B cell (primary cell): Measurements from ENCODE around the gene ALPK3. TPM values are rescaled to one million over a fixed set of nuclear protein-coding genes. Genes with fewer than 3 reads are reported as not detected.

Experiments
- ATAC-seq: fragments of 200-7000 bp; cut with Tn5 transposase; one replicate; pipeline ENCODE4 v1.10.0; 2021; ENCODE audit warnings: low read depth, mild to moderate bottlenecking, moderate number of reproducible peaks, moderate library complexity
- CTCF ChIA-PET: fragments of 350-600 bp; sonication (Branson Sonifier 250); formaldehyde crosslinking; loops from one replicate; lab custom pipeline; 2021; ENCODE audit warnings: antibody characterized with exemption, inconsistent platforms; lab: Charles Lee
- POLR2A ChIA-PET: fragments of 350-600 bp; sonication (Branson Sonifier 250); formaldehyde crosslinking; loops from one replicate; lab custom pipeline; 2021; ENCODE audit warnings: antibody characterized with exemption; lab: Charles Lee
- DNase-seq: peaks from one replicate; pipeline ENCODE4 v3.0.0; 2013
- H2AFZ ChIP-seq: 2 replicates; pipeline ENCODE4 v1.6.1; 2012; ENCODE audit warnings: mild to moderate bottlenecking, low read depth, low read length; ENCODE audit not compliant: insufficient read depth, poor library complexity, severe bottlenecking
- H3K27ac ChIP-seq, 2 donors: 1 replicate in 1 of 2; 2 replicates in 1 of 2; pipeline ENCODE4 v1.5.1; 2012 to 2013; ENCODE audit warnings: low read length in 2 of 2, mild to moderate bottlenecking in 2 of 2, moderate library complexity in 1 of 2
- H3K27me3 ChIP-seq, 4 experiments: fragments of 200-600 bp in 1 of 4; sonication (generic) in 1 of 4; replicated peaks in 1 of 4; 1 replicate in 2 of 4; 2 replicates in 2 of 4; pipeline versions ENCODE4 v1.6.1 to v1.7.0; 2013 to 2016; ENCODE audit warnings: low read length in 3 of 4, mild to moderate bottlenecking in 2 of 4, mixed read lengths in 1 of 4, moderate library complexity in 1 of 4; ENCODE audit not compliant: insufficient read depth in 4 of 4, control insufficient read depth in 3 of 4; ENCODE audit errors: control extremely low read depth in 1 of 4
- H3K36me3 ChIP-seq, 2 experiments: replicated peaks in 1 of 2; 1 replicate in 1 of 2; 2 replicates in 1 of 2; pipeline versions ENCODE4 v1.6.1 to v1.7.1; 2013; ENCODE audit warnings: low read length in 1 of 2; ENCODE audit not compliant: insufficient read depth in 2 of 2, control insufficient read depth in 1 of 2; ENCODE audit errors: control extremely low read depth in 1 of 2, extremely low read depth in 1 of 2
- H3K4me1 ChIP-seq, 2 donors: fragments of 200-600 bp in 1 of 2; sonication (generic) in 1 of 2; 1 replicate in 1 of 2; 2 replicates in 1 of 2; pipeline versions ENCODE4 v1.5.1 to v1.6.1; 2013 to 2017; ENCODE audit warnings: low read length in 2 of 2; ENCODE audit not compliant: control insufficient read depth in 2 of 2, insufficient read depth in 2 of 2
- H3K4me2 ChIP-seq: replicated peaks from 2 replicates; pipeline ENCODE3; 2012; ENCODE audit warnings: mild to moderate bottlenecking, low read depth, low read length; ENCODE audit not compliant: poor library complexity, severe bottlenecking
- H3K4me3 ChIP-seq, 5 experiments: fragments of 200-600 bp in 1 of 5; sonication (generic) in 1 of 5; 1 replicate in 3 of 5; 2 replicates in 2 of 5; pipeline versions ENCODE4 v1.5.1 to v1.7.0; 2011 to 2016; ENCODE audit warnings: low read length in 4 of 5, mild to moderate bottlenecking in 4 of 5, low read depth in 2 of 5, control low read depth in 1 of 5, moderate library complexity in 1 of 5; ENCODE audit not compliant: insufficient read depth in 1 of 5; ENCODE audit errors: control extremely low read depth in 1 of 5, extremely low read depth in 1 of 5
- H3K79me2 ChIP-seq: fragments of 200-600 bp; sonication (generic); one replicate; pipeline ENCODE4 v1.6.0; 2016; ENCODE audit warnings: low read length; ENCODE audit not compliant: control insufficient read depth, insufficient read depth
- H3K9ac ChIP-seq: fragments of 200-600 bp; sonication (generic); 2 replicates; pipeline ENCODE4 v1.6.1; 2017; ENCODE audit warnings: mild to moderate bottlenecking, low read length, moderate library complexity
- H3K9me3 ChIP-seq, 3 donors: one replicate each; pipeline versions ENCODE4 v1.6.1 to v1.7.1; 2013; ENCODE audit warnings: low read length in 2 of 3; ENCODE audit not compliant: control insufficient read depth in 2 of 3, insufficient read depth in 1 of 3; ENCODE audit errors: control extremely low read depth in 1 of 3
- H4K20me1 ChIP-seq: 2 replicates; pipeline ENCODE4 v1.6.0; 2012; ENCODE audit warnings: mild to moderate bottlenecking, low read length; ENCODE audit not compliant: insufficient read depth, control insufficient read depth, poor library complexity, severe bottlenecking
- H3K27ac Mint-ChIP-seq: one replicate; pipeline ENCODE4 v1.8.0; 2021; ENCODE audit warnings: mixed read lengths
- H3K27me3 Mint-ChIP-seq: one replicate; pipeline ENCODE4 v1.8.0; 2021; ENCODE audit warnings: mixed read lengths
- H3K4me1 Mint-ChIP-seq: one replicate; pipeline ENCODE4 v1.8.0; 2021; ENCODE audit warnings: mixed read lengths
- H3K4me3 Mint-ChIP-seq: one replicate; pipeline ENCODE4 v1.8.0; 2021; ENCODE audit warnings: mixed read lengths
- H3K9me3 Mint-ChIP-seq: one replicate; pipeline ENCODE4 v1.8.0; 2022; ENCODE audit warnings: mixed read lengths; ENCODE audit not compliant: insufficient read depth
- EZH2 ChIP-seq: IDR thresholded peaks from 2 replicates; pipeline ENCODE4 v1.6.1; 2012; ENCODE audit warnings: borderline replicate concordance, low read depth, mild to moderate bottlenecking, moderate library complexity, low read length; ENCODE audit not compliant: insufficient read depth, poor library complexity, severe bottlenecking
- WGBS: methylation state at CpG from one replicate; pipeline ENCODE4 v1.1.5; 2013; ENCODE audit warnings: missing lambda C conversion rate; ENCODE audit not compliant: insufficient coverage; 5-methylcytosine and 5-hydroxymethylcytosine counted together
- intact Hi-C: fragments of 100-400 bp; cut with micrococcal nuclease; formaldehyde crosslinking; loops from one replicate; pipeline ENCODE4 v1.10.0; 2022
- polyA plus RNA-seq: library from polyadenylated mRNA; depleted of rRNA; stranded (reverse); fragments of >200 nt; gene quantifications from 2 replicates; pipeline ENCODE4 v1.2.3, GENCODE V29; 2012
- total RNA-seq, 2 donors: library from RNA; stranded (reverse); fragments of 120-200 nt in 1 of 2; gene quantifications; 1 replicate in 1 of 2; 2 replicates in 1 of 2; pipeline versions ENCODE4 v1.2.3 to v1.2.4, GENCODE V29; 2013 to 2022
- TF ChIP-seq, protein P1 (sequence below): fragments of 200-600 bp; IDR thresholded peaks from one replicate; pipeline ENCODE4 v1.8.0; 2022; ENCODE audit warnings: antibody characterized with exemption, mild to moderate bottlenecking

The ALPK3 gene
- total and polyA plus RNA-seq, 2 donors (not counting 1 experiment from before 2014, with no cell fraction given): 0.07 to 0.15 TPM

DNA sequence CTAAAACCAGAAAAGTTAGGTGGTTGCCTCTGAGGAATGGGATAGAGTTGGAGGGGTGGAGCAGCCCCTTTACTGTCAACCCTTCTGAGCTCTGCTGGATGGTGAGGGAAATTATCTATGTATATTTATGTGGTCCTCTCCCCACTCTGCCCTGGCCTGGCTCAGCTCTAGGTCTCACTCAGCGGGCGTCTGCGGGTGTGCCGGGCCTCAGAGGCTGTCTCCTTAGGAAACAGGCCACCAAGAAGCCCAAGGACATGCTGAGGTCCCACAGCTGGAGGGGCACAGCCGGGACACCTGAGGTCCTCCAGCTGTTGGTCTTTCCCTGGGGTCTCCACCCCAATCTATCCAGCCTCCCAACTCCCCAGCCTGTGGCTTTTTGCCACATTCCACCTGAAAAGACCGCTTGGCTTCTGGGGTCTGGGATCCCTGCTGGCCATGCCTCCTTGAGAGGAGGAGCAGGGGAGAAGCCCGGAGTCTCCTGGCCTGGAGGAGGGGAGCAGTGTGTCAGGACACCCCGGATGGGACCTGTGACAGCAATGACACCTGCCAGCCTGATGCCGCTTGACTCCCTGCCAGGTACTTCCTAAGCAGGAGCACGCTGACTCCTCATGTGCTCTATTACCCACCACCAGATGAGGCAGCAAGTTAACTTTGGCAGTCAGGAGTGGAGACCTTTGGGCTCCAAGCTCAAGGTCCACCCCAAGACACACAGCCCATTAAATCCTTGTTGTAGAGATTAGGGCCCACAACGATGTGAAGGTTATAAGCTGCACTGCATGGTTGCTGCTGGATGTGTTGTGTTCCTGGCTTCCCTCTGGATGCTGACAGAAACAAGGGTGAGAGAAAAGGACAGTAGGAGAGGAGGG lies 67.0 kb downstream of the ALPK3 start, which contains the start of gene SLC28A1:
TSS of gene SLC28A1 (plus strand) at position 747 of the 866 bp plus-strand sequence. CDS start 3,099 bp downstream, outside the sequence.
- Histone ChIP-seq H3K27me3 (no peaks in the 10 kb centered on the region), H4K20me1 (no peaks in the 10 kb centered on the region), H3K9ac (no peak within 1 kb of the TSS), H3K4me1 (no peaks in the 10 kb centered on the region), H3K79me2 (no peaks in the 10 kb centered on the region), H2AFZ (no peak within 1 kb of the TSS), H3K4me3 (no peak within 1 kb of the TSS), H3K36me3 (no peaks in the 10 kb centered on the region), H3K9me3 (no peaks in the 10 kb centered on the region), H3K4me2 (no peak within 1 kb of the TSS), H3K27ac (no peak within 1 kb of the TSS)
- Mint-ChIP-seq H3K9me3 (no peaks in the 10 kb centered on the region), H3K4me3 (no peak within 1 kb of the TSS), H3K27ac (no peak within 1 kb of the TSS), H3K4me1 (no peaks in the 10 kb centered on the region), H3K27me3 (no peaks in the 10 kb centered on the region)
- ChIA-PET CTCF (no interaction called here), POLR2A (no interaction called here)
- ATAC-seq (no peak), DNase-seq (no peak)
- WGBS: 96% methylated on average over 10 of the region's 11 CpGs
- intact Hi-C loops: no loop called here
- TF ChIP-seq EZH2: no peak
- TF ChIP-seq, protein P1, sequence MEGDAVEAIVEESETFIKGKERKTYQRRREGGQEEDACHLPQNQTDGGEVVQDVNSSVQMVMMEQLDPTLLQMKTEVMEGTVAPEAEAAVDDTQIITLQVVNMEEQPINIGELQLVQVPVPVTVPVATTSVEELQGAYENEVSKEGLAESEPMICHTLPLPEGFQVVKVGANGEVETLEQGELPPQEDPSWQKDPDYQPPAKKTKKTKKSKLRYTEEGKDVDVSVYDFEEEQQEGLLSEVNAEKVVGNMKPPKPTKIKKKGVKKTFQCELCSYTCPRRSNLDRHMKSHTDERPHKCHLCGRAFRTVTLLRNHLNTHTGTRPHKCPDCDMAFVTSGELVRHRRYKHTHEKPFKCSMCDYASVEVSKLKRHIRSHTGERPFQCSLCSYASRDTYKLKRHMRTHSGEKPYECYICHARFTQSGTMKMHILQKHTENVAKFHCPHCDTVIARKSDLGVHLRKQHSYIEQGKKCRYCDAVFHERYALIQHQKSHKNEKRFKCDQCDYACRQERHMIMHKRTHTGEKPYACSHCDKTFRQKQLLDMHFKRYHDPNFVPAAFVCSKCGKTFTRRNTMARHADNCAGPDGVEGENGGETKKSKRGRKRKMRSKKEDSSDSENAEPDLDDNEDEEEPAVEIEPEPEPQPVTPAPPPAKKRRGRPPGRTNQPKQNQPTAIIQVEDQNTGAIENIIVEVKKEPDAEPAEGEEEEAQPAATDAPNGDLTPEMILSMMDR: no peak

DNA sequence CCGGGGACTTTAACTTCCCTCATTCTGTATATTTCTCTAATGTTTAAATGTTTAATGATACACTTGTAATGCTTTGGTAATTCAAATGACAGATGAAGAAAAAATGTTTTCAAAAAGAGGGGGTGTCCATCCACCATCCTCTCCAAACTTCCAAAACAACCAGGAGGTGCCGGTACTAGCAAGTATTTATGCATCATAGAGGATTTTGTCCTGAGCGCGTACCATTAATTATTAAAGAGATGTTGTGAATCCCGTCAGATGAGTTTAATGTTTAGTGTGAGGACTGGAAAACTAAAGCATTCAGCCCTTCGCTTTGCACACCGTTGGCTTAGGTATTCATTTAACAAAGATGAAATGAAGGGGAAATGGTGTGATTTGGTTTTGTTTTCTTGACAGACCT lies 68.6 kb downstream of the ALPK3 start:
- Mint-ChIP-seq H3K27ac (no peak overlapping the region), H3K9me3 (no peaks in the 10 kb centered on the region), H3K27me3 (peaks cover 5% of the 10 kb centered on the region)

More for the DNA sequence above, 68.6 kb downstream of the ALPK3 start:
- CTCF ChIA-PET: no interaction called here
- intact Hi-C loops: no loop called here
- 100% methylated on average over 3 of the region's 7 CpGs for WGBS
- Histone ChIP-seq H4K20me1 (no peaks in the 10 kb centered on the region), H3K27me3 (no peaks in the 10 kb centered on the region), H3K36me3 (no peaks in the 10 kb centered on the region), H3K9me3 (no peaks in the 10 kb centered on the region), H3K27ac (no peak overlapping the region), H3K9ac (no peak overlapping the region), H3K4me3 (no peak overlapping the region), H3K4me1 (no peaks in the 10 kb centered on the region), H3K4me2 (no peak overlapping the region), H2AFZ (no peak overlapping the region), H3K79me2 (no peaks in the 10 kb centered on the region)
- Mint-ChIP-seq H3K4me3 (no peak overlapping the region), H3K4me1 (no peaks in the 10 kb centered on the region)
- TF ChIP-seq EZH2: no peak
- TF ChIP-seq, protein P1: no peak
- POLR2A ChIA-PET: no interaction called here
- ATAC-seq (no peak), DNase-seq (no peak)
